Tibial artery (tissue), 4 donors: ENCODE data around the gene ZDHHC16.
A peak's percentile ranks its signal among the peaks of the same experiment; 100 is the strongest.
"Not testable (repeated sequence)": the region's sequence is repeated elsewhere in the genome, so short reads cannot be mapped to it uniquely, and the experiment has no call there.

Experiments used
- DNase-seq, 2 donors: peaks; one replicate each; pipeline ENCODE4 v3.0.0-alpha.2; 2019
- H3K27ac ChIP-seq, 2 donors: fragments of 200-600 bp; sonication (generic) in 1 of 2; 1 replicate in 1 of 2; 2 replicates in 1 of 2; pipeline ENCODE4 v1.5.1; 2018 to 2019; ENCODE audit warnings: mild to moderate bottlenecking in 1 of 2
- H3K27me3 ChIP-seq, 2 donors: fragments of 200-600 bp; sonication (generic) in 1 of 2; one replicate each; pipeline versions ENCODE4 v1.5.1 to v1.6.0; 2016 to 2019
- H3K36me3 ChIP-seq, 3 donors: fragments of 200-600 bp; sonication (generic) in 2 of 3; one replicate each; pipeline ENCODE4 v1.5.1; 2016 to 2019; ENCODE audit warnings: mild to moderate bottlenecking in 2 of 3
- H3K4me1 ChIP-seq, 4 donors: fragments of 200-600 bp; sonication (generic) in 2 of 4; 1 replicate in 3 of 4; 2 replicates in 1 of 4; pipeline ENCODE4 v1.5.1; 2016 to 2019
- H3K4me3 ChIP-seq, 2 donors: fragments of 200-600 bp; sonication (generic) in 1 of 2; 1 replicate in 1 of 2; 2 replicates in 1 of 2; pipeline ENCODE4 v1.5.1; 2018 to 2019; ENCODE audit warnings: mild to moderate bottlenecking in 2 of 2
- H3K9me3 ChIP-seq, 3 donors: fragments of 200-600 bp; sonication (generic) in 1 of 3; one replicate each; pipeline ENCODE4 v1.5.1; 2016 to 2019
- intact Hi-C: fragments of 100-400 bp; cut with DNase I; formaldehyde crosslinking; loops from one replicate; pipeline ENCODE4 v1.15.0; 2023; ENCODE audit warnings: low total_unique reads
- TF ChIP-seq, protein P1 (sequence below), 2 experiments: fragments of 200-600 bp in 1 of 2; fragments of 450-650 bp in 1 of 2; IDR thresholded peaks; one replicate each; pipeline ENCODE4 v1.5.1; 2017 to 2019; ENCODE audit warnings: antibody characterized with exemption in 2 of 2, mild to moderate bottlenecking in 1 of 2, moderate library complexity in 1 of 2

Gene ZDHHC16

DNA sequence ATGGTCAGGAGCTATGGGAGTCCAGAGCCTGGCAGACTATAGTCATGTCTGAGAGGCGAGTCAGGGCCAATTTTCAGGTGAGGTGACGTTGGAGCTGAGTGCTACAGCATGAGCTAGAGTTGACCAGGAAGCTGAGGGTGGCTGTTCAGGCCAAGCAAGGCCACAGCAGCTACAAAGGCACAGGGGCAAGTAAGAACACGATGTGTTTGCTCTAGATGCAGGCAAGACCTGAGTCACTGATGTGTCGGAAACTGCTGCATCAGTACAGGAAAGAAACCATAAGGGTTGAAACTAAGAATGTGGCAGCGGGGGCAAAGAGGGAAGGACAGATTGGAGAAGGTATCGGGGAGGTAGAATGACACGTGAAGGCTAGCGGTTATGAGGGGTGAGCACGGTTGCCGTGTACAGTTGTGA, 33.1 kb upstream of the ZDHHC16 start:
- DNase-seq = no peak
- Histone ChIP-seq H3K27ac (no peak overlapping the region), H3K9me3 (no peaks in the 10 kb centered on the region), H3K4me1 (no peaks in the 10 kb centered on the region), H3K27me3 (no peaks in the 10 kb centered on the region), H3K4me3 (no peak overlapping the region), H3K36me3 (no peaks in the 10 kb centered on the region)
- TF ChIP-seq, protein P1, sequence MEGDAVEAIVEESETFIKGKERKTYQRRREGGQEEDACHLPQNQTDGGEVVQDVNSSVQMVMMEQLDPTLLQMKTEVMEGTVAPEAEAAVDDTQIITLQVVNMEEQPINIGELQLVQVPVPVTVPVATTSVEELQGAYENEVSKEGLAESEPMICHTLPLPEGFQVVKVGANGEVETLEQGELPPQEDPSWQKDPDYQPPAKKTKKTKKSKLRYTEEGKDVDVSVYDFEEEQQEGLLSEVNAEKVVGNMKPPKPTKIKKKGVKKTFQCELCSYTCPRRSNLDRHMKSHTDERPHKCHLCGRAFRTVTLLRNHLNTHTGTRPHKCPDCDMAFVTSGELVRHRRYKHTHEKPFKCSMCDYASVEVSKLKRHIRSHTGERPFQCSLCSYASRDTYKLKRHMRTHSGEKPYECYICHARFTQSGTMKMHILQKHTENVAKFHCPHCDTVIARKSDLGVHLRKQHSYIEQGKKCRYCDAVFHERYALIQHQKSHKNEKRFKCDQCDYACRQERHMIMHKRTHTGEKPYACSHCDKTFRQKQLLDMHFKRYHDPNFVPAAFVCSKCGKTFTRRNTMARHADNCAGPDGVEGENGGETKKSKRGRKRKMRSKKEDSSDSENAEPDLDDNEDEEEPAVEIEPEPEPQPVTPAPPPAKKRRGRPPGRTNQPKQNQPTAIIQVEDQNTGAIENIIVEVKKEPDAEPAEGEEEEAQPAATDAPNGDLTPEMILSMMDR (IDR thresholded peaks at IDR 0.05) = no peak
- intact Hi-C loops = no loop called here

DNA sequence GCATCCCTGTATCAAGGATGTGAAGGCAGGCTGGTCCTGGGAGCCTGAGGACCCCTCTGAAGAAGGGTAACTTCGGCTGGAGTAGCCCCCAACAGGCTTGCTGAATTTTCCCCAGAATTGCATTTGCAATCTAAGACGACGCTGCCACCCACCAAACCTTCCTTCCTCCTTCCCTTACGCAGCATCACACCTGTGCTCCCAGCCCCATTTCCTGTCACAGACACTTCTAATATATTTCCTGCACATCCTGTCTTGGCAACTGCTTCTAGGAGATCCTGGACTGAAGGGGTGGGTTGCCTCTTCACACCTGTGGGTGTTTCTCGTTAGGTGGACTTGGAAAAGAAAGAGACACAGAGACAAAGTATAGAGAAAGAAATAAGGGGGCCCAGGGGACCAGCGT, 29.4 kb upstream of the ZDHHC16 start:
- Histone ChIP-seq H3K36me3 (no peaks in the 10 kb centered on the region), H3K27me3 (no peaks in the 10 kb centered on the region), H3K4me3 (no peak overlapping the region), H3K27ac (no peak overlapping the region), H3K9me3 (no peaks in the 10 kb centered on the region), H3K4me1 (no peaks in the 10 kb centered on the region)
- TF ChIP-seq, protein P1 (IDR thresholded peaks at IDR 0.05) = no peak
- intact Hi-C loops = no loop called here
- no peak for DNase-seq

DNA sequence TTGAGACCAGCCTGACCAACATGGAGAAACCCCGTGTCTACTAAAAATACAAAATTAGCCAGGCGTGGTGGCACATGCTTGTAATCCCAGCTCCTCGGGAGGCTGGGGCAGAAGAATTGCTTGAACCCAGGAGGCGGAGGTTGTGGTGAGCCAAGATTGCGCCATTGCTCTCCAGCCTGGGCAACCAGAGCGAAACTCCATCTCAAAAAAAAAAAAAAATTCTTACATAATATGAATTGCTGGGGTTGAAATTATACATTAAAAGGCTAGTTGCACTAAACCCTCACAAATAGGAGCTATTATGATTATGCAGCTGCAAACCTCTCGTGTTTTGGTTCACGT, 22.2 kb upstream of the ZDHHC16 start:
- intact Hi-C loops = not testable (repeated sequence)

DNA sequence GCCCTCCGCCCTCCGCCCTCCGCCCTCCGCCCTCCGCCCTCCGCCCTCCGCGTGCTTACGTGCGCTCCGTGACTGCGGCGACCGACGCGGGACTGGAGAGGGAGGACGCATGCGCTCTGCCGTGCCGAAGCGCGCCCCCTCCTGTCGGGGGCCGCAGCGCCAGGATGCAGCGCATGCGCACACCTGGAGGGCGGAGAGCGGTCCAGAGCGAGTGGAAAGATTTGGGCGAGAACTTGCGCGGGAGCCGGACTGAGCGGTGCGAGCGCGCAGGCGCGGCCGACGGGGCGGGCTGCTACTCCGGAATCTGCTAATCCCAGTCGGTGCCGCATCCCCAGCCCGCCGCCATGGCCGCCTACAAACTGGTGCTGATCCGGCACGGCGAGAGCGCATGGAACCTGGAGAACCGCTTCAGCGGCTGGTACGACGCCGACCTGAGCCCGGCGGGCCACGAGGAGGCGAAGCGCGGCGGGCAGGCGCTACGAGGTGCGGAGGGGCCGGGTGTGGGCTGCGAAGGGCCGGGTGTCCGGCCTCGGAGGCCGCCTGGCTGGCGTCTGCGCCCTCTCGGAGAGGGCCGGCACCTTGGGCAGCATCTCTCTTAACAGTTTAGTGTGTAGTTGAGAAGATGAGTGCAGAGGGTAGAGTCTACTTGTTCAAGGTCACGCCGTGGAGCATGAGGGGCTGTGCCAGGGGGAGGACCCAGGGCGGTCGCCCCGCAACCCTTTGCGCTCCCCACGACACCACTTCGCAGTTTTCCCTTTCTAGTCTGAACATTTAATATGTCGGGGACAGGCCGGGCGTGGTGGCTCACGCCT, 19.8 kb upstream of the ZDHHC16 start, which contains the start of gene PGAM1:
TSS of gene PGAM1 (plus strand) at position 228 of the 812 bp plus-strand sequence. CDS start at position 345, 117 bp downstream.
- DNase-seq = peak; percentile 92 to 99
- Histone ChIP-seq H3K27me3 (no peaks in the 10 kb centered on the region), H3K4me3 (peak within 1 kb of the TSS; percentile 72 to 99), H3K9me3 (no peaks in the 10 kb centered on the region), H3K36me3 (peaks cover 7 to 24% (median 14%) of the 10 kb centered on the region in 3 donors), H3K4me1 (peaks cover 0 to 31% (median 26%) of the 10 kb centered on the region in 4 donors), H3K27ac (peak within 1 kb of the TSS; percentile 79 to 82)
- intact Hi-C loops = no loop called here
- TF ChIP-seq, protein P1 (IDR thresholded peaks at IDR 0.05) = peak; percentile 49 to 59

More for the DNA sequence above, 22.2 kb upstream of the ZDHHC16 start:
- not testable (repeated sequence) for H3K36me3 ChIP-seq, H3K4me3 ChIP-seq, DNase-seq, H3K27me3 ChIP-seq, H3K9me3 ChIP-seq, H3K27ac ChIP-seq
- H3K4me1 ChIP-seq = peaks cover 0 to 30% (median 25%) of the 10 kb centered on the region in 4 donors

DNA sequence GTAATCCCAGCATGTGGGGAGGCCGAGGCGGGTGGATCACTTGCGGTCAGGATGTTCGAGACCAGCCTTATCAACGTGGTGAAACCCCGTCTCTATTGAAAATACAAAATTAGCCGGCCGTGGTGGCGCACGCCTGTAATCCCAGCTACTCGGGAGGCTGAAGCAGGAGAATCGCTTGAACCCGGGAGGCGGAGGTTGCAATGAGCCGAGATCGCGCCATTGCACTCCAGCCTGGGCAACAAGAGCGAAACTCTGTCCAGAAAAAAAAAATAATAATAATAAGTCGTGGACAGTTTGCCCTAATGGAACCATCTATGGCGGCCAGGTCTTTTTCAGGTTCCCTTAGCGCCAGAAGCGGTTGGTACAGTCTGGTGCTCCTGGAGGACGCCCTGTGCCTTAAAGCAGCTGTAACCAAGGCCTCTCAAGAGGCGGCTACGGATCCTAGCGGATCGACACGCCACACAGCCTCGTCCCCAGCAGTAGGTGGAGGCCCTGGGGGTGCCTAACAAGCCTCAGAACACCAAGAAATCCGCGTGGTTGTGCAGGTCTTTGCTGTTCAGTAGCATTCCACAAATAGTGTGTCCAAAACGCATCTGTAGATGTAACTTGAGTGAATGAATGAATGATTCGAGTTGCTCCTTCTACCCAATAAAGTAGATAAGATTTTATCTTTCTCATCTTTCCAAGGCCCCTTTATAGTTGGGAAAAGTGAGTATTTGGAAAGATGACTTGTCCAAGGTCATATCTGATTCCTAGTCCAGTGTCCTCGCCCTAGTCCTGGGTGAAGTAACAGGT, 19.0 kb upstream of the ZDHHC16 start:
- TF ChIP-seq, protein P1 (IDR thresholded peaks at IDR 0.05) = no peak
- DNase-seq = no peak
- H3K4me1 ChIP-seq = peaks cover 0 to 31% (median 26%) of the 10 kb centered on the region in 4 donors
- no peaks in the 10 kb centered on the region for H3K9me3 ChIP-seq
- H3K4me3 ChIP-seq = peak overlapping the region; percentile 72 to 99
- no peaks in the 10 kb centered on the region for H3K27me3 ChIP-seq
- peaks cover 15 to 32% (median 22%) of the 10 kb centered on the region in 3 donors for H3K36me3 ChIP-seq
- intact Hi-C loops = no loop called here
- peak overlapping the region; percentile 79 to 82 for H3K27ac ChIP-seq
